GM21529 (cell line): Measurements from ENCODE around the gene NBDY.
A peak's percentile ranks its signal among the peaks of the same experiment; 100 is the strongest.
"Not testable (repeated sequence)": the region's sequence is repeated elsewhere in the genome, so short reads cannot be mapped to it uniquely, and the experiment has no call there.

Experiments
- ATAC-seq: cut with Tn5 transposase; IDR thresholded peaks from one replicate; pipeline ENCODE4 v1.9.1; 2021; ENCODE audit not compliant: unreplicated experiment

The NBDY gene, protein sequence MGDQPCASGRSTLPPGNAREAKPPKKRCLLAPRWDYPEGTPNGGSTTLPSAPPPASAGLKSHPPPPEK

DNA sequence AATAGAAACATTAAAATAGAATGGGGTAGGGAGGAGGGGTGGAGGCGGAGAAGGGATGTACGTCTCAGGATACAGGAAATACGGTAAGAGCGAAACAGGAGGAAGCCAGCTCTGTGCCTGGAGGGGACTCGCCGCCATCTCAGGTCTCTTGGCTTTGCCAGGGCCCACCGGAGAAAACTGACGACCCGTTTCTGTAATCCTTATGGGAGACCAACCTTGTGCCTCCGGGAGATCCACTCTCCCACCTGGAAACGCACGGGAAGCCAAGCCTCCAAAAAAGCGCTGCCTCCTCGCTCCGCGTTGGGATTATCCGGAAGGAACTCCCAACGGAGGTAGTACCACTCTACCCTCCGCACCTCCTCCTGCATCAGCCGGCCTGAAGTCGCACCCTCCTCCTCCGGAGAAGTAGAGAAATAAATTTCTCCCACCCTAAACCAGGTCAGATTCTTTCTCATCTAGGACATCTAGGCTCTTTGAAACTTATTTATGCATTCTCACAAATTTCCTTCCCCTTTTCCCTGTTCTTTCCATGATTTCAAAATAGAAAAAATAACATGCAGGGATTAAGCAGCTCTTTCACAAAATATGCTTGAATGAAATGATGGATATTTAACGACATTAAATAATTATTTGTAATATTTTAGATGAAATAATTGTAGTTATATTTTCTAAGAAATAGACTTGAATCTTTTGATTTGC is at the start of gene NBDY:
Gene NBDY, plus strand, starts transcription at position 92 of the 699 bp plus-strand sequence. Its CDS starts 111 bp downstream, at position 203.
- peak; percentile 70 for ATAC-seq

GRCh38 chrX:56704530-56704929 is 24.5 kb upstream of the NBDY start:
- not testable (repeated sequence) for ATAC-seq

GRCh38 chrX:56726605-56727004 is 2.4 kb upstream of the NBDY start:
- no peak for ATAC-seq

GRCh38 chrX:56727531-56727930 is 1.5 kb upstream of the NBDY start:
- ATAC-seq, result no peak

DNA sequence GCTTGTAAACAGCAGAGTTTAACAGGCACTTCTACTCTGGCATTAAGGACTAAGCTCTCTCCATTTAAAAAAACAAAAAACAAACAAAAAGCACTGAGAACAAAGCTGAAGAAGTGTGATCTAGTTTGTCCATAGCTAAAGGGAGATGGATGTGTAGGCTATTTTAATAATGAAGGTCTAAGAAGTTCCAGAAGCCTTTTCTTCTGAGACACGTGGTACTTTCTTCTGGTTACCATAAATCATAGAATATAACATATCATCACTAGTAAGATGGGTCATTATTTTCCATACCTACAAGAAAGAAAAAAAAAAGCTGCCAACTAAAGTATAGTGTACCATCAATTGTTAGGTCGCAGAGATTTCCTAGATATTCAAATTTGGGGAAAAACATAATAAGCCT is 722 bp upstream of the NBDY start:
- ATAC-seq, result no peak

DNA sequence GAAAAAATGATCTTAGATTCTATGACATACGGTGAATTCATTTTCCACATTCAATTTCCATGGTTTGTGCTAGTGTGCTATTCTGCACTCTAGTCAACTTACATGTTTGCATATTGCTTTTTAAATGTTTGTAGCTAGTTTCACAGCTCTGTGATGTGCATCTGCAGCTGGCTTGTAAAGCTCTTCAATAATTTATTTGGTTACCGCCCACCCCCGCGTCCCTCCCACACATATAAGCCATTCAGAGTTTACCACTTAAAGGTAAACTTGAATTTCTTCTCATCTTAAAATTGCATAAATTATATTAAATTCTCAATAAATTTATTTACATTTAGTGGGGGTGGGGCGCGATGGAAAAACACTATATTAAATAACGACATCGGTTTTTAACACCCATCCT is 291 bp upstream of the NBDY start:
- ATAC-seq, result peak; percentile 35

- ATAC-seq, result peak; percentile 45
Observed at GRCh38 chrX:56733459-56734046, 4.5 kb downstream of the NBDY start.

DNA sequence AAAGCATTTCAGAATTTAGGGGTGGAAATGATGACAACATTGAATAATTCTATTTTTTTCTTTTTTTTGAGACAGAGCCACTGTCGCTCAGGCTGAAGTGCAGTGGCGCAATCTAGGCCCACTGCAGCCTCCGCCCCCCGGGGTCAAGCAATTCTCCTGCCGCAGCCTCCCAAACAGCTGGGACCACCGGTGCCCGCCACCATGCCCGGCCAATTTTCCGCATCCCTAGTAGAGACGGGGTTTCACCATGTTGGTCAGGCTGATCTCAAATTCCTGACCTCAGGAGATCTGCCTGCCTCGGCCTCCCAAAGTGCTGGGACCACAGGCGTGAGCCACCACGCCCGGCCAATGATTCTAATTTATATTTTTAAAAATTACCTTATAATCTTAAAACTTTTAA is 7.2 kb downstream of the NBDY start:
- ATAC-seq, result no peak

- ATAC-seq, result no peak
Observed at GRCh38 chrX:56738670-56739069, 9.6 kb downstream of the NBDY start.

DNA sequence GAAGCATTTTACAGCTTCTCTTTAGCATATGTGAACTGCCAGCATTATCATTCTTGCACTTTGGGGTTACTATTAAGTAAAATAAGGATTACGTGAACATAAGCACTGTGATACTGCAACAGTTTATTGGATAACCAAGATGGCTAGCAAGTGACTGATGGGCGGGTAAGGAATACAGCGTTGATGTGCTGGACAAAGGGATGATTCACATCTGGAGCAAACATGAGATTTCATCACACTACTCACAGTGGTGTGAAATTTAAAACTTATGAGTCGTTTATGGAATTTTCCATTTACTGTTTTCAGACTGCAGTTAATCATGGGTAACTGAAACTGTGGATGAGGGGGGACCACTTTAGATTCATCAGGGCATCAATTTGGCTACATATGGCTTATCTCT is 16.0 kb downstream of the NBDY start:
- no peak for ATAC-seq

GRCh38 chrX:56746996-56747395 is 18.0 kb downstream of the NBDY start:
- no peak for ATAC-seq

DNA sequence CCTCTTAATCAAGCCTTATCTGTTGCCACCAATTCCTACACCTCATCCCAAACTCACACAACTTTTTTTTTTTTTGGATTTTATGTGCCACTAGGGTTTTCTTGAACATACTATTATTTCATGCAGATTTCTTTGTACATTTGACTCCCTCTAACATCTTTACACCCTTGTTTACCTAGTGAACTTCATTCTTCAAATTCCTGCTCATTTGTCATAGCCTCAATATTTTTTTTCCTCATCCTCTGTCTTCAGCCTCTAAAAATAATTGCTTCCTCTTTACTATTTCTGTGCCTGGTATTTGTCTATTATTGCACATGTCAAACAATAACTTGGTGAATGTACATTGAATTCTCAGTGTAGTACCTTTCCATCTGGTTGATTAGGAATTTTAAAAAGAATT is 22.0 kb downstream of the NBDY start:
- ATAC-seq, result no peak

DNA sequence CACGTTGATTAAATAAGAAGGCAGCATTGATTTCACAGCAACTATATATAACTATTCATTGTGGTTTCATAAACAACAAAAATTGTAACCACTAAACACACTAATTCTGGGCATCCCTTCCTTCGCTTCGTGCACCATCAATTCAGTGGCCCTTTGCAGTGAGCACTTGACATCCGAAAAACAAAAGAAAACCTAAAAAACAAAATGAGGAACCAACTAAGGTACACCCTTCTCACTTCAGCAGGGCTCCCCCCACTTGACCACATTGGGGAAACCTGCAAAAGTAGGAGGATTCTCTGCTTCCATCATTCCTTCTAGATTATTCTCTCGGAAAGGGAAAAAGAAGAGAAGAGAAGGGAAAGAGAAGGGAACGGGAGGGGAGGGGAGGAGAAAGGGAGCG is 28.3 kb downstream of the NBDY start:
- ATAC-seq, result peak; percentile 57

DNA sequence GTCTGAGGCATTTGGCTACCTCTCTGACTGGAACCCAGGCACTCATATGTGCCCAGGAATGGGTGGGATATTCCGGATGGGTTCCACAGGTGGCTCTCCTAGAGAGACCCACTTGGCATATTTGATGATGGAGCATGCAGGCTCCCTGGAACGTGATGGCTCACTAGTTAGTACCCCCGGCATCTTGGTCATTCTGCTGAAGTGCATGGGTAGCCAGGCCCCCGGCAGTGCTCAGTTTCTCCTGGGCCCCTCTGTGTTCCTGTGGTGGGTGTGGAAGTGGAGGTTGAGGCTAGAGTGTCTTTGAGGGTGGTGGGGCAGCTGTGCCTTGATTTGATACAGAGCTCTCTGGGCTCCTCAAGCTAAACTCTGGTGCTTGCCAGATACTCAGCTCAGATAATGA is 29.4 kb downstream of the NBDY start:
- no peak for ATAC-seq

DNA sequence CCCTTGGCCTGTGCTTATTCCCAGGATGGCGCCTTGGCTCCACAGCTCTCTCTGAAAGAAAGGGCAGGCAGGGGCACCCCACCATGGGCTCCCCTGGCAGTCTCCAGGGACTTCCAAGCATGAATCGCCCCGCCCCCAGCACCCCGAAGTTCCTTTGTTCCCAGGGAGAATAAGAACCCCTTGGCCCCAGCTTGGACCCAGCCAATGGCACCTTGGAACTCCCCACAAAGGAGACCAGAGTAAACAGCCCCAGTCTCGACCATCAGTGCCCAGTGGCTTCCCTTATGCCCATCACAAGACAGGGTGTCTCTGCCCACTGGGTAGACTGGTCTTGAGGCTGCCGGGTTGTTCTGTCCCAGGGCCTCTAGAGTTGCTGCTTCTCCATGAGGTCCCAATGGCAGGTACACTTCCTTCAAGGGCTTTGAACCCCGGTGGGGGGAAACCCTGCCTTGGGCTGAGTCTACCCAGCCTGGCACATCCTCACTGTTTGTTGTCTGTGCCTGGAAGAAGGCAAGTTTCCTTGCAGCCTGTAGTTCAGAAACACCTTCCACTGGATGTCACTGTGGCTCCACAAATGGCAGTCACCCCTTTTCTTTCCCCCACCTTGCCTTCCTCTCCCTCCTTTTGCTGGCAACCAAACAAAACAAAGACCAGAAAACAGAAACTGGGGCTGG is 30.8 kb downstream of the NBDY start:
- ATAC-seq, result no peak

- ATAC-seq, result not testable (repeated sequence)
Observed at GRCh38 chrX:56760410-56761124, 31.5 kb downstream of the NBDY start.

- ATAC-seq, result no peak
Observed at GRCh38 chrX:56761167-56761566, 32.1 kb downstream of the NBDY start.

DNA sequence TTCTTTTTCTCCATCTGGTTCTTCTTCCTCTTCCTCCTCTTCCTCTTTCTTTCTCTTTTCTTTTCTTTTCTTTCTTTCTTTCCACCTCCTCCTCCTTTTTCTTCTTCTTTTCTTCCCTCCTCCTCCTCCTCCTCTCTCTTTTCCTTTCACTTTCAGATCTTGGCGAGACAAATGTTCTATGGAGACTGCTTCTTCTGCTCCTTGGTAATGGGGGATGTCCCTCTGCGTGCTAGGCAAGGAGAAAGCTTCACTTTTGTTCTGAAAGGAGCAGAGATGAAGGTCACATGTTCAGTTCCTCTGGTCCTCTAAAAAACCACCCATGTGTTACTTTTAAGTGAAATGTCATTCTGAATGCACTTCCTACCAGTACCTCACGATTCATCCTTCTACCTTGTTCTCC is 33.2 kb downstream of the NBDY start:
- ATAC-seq, result peak; percentile 25

DNA sequence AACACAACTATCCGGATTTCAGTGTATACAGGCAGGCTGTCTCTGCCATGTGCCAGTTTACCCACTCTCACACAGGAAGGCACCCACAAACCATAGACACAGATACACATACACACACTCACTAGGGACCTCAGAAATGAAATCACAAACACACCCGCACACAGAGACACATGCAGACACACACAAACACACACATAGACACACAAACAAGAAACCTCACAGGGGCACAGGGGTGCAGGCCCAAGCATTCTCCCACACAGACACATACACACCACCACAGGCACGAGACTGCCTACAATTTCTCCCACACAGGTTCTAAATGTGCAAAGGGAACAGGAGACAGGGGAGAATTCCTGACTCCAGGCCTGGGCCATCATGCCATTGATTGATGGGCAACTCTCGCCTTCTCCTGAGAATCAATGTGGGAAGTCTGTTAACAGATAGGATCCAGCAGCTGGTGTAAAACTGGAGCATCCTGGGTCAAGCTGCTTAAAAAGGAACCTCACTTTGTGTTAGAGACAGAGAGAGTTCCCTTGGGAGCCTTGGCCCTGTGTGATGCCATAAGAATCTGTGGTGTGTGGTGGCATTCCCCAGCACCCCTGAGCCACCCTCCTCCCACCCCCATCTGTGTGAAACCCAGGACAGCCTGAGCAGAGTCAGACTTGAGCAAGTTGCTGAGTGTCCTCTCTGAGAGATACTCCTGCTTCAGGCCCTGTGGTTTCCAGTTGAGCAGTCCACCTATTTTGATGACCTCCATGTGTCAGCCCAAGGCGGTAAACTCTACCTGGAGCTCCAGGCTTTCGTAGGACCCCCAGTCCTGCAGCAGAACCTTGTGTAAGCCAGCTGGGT is 33.9 kb downstream of the NBDY start:
- ATAC-seq, result no peak

DNA sequence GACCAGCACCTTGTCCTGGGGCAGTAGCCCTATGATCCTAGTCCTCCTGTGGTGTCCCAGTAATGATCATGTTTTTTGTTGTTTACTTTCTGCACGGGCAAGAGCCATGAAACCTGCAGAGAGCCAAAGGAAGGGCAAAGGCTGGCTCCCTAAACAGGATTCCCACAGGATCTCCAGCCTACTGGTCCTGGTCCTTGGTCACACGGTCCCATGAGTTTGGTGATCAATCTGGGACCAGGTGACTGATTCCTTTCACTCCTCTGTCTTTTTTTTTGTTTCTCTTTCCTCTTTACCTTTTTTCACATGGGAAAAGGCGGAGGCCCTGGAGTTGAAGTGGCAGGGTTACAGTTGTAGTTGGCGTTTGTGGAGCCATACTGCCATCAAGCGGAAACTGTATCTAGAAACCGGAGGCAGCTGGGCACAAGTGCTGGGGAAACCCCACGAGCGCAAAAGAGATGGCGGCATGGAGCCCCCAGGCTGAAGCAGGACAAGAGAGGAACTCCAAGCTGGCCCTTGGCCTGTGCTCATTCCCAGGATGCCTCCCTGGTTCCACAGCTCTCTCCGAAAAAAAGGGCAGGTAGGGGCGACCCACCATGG is 34.6 kb downstream of the NBDY start:
- peak; percentile 29 for ATAC-seq
